SK-N-SH (cell line): ENCODE measurements around the gene TPMT.

Experiments
- JUND ChIP-seq: IDR thresholded peaks from 2 replicates; pipeline ENCODE4 v1.4.0; 2012
- TF ChIP-seq, protein P1 (sequence below): fragments of 200-600 bp; sonication (generic); IDR thresholded peaks from 2 replicates; pipeline ENCODE4 v1.6.1; 2017; ENCODE audit warnings: antibody characterized with exemption, mild to moderate bottlenecking, moderate library complexity

GRCh38 chr6:18182568-18182967 lies 27.7 kb upstream of the TPMT start:
- TF ChIP-seq, protein P1, sequence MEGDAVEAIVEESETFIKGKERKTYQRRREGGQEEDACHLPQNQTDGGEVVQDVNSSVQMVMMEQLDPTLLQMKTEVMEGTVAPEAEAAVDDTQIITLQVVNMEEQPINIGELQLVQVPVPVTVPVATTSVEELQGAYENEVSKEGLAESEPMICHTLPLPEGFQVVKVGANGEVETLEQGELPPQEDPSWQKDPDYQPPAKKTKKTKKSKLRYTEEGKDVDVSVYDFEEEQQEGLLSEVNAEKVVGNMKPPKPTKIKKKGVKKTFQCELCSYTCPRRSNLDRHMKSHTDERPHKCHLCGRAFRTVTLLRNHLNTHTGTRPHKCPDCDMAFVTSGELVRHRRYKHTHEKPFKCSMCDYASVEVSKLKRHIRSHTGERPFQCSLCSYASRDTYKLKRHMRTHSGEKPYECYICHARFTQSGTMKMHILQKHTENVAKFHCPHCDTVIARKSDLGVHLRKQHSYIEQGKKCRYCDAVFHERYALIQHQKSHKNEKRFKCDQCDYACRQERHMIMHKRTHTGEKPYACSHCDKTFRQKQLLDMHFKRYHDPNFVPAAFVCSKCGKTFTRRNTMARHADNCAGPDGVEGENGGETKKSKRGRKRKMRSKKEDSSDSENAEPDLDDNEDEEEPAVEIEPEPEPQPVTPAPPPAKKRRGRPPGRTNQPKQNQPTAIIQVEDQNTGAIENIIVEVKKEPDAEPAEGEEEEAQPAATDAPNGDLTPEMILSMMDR = no peak
- TF ChIP-seq JUND = no peak
